SU-DHL-6 (cell line): ENCODE data around the gene ADAM12.

Source experiments
- EZH2phosphoT487 ChIP-seq: fragments of 200-600 bp; sonication (generic), shearing (Covaris generic); conservative IDR thresholded peaks from 2 replicates; pipeline ENCODE4 v1.6.1; 2018; ENCODE audit warnings: mild to moderate bottlenecking, antibody characterized with exemption, low read length, moderate library complexity, mixed read lengths
- TF ChIP-seq, protein P1 (sequence below): fragments of 200-600 bp; sonication (generic); IDR thresholded peaks from one replicate; pipeline ENCODE4 v1.5.1; 2017; ENCODE audit warnings: antibody characterized with exemption, mild to moderate bottlenecking, low read length, moderate library complexity; ENCODE audit not compliant: insufficient read depth, poor library complexity, severe bottlenecking

DNA sequence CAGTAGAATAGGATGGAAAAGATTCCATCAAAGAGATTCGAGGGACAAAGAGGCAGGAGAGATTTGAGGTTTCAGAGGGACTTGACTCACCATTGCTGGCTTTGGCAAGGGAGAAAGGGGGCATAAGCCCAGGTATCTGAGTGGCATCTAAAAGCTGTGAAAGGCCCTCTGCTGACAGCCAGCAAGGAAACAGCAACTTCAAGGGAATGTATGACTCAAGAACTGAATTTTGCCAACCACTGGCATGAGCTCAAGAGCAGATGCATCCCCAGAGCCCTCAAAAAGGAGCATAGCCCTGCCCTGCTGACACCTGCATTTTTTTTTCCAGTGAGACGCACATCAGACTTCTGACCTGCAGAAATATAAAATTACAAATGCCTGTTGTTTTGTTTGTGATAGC, 19.6 kb upstream of the ADAM12 start:
- TF ChIP-seq, protein P1, sequence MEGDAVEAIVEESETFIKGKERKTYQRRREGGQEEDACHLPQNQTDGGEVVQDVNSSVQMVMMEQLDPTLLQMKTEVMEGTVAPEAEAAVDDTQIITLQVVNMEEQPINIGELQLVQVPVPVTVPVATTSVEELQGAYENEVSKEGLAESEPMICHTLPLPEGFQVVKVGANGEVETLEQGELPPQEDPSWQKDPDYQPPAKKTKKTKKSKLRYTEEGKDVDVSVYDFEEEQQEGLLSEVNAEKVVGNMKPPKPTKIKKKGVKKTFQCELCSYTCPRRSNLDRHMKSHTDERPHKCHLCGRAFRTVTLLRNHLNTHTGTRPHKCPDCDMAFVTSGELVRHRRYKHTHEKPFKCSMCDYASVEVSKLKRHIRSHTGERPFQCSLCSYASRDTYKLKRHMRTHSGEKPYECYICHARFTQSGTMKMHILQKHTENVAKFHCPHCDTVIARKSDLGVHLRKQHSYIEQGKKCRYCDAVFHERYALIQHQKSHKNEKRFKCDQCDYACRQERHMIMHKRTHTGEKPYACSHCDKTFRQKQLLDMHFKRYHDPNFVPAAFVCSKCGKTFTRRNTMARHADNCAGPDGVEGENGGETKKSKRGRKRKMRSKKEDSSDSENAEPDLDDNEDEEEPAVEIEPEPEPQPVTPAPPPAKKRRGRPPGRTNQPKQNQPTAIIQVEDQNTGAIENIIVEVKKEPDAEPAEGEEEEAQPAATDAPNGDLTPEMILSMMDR = no peak
- no peak for TF ChIP-seq EZH2phosphoT487
